Breast epithelium (tissue), 4 donors: ENCODE data around the gene PROM2. TPM values are rescaled to one million over a fixed set of nuclear protein-coding genes. Genes with fewer than 3 reads are reported as not detected.

Experiments used
- DNase-seq, 2 donors: peaks; one replicate each; pipeline ENCODE4 v3.0.0-alpha.2; 2019; ENCODE audit warnings: low spot score in 2 of 2
- H3K27ac ChIP-seq, 2 donors: fragments of 200-600 bp; sonication (generic) in 1 of 2; one replicate each; pipeline ENCODE4 v1.5.1; 2016 to 2019; ENCODE audit warnings: mild to moderate bottlenecking in 1 of 2
- H3K27me3 ChIP-seq, 2 donors: fragments of 200-600 bp; sonication (generic) in 1 of 2; one replicate each; pipeline versions ENCODE4 v1.5.1 to v1.6.0; 2017 to 2019; ENCODE audit warnings: control low read depth in 1 of 2, mild to moderate bottlenecking in 1 of 2
- H3K36me3 ChIP-seq: fragments of 200-600 bp; one replicate; pipeline ENCODE4 v1.5.1; 2019
- H3K4me1 ChIP-seq, 2 donors: fragments of 200-600 bp; sonication (generic); one replicate each; pipeline ENCODE4 v1.5.1; 2016 to 2019; ENCODE audit warnings: control low read depth in 1 of 2
- H3K4me3 ChIP-seq, 3 donors: fragments of 200-600 bp; sonication (generic); 1 replicate in 2 of 3; 2 replicates in 1 of 3; pipeline ENCODE4 v1.5.1; 2016 to 2019; ENCODE audit warnings: mild to moderate bottlenecking in 3 of 3, moderate library complexity in 2 of 3
- H3K9me3 ChIP-seq, 2 donors: fragments of 200-600 bp; sonication (generic) in 1 of 2; one replicate each; pipeline ENCODE4 v1.5.1; 2016 to 2019; ENCODE audit warnings: control low read depth in 1 of 2
- POLR2A ChIP-seq: fragments of 450-650 bp; IDR thresholded peaks from one replicate; pipeline ENCODE4 v1.6.1; 2016; ENCODE audit warnings: antibody characterized with exemption, mild to moderate bottlenecking, moderate library complexity
- POLR2AphosphoS5 ChIP-seq, 3 donors: sonication (generic); formaldehyde crosslinking; IDR thresholded peaks; one replicate each; pipeline ENCODE4 v1.6.1; 2017; ENCODE audit warnings: antibody characterized with exemption in 3 of 3
- intact Hi-C: fragments of 100-400 bp; cut with DNase I; formaldehyde crosslinking; loops from one replicate; pipeline ENCODE4 v1.15.1; 2023; ENCODE audit warnings: low total_unique reads
- total RNA-seq, 3 donors: library from RNA; depleted of rRNA; stranded (reverse); fragments of >200 nt; gene quantifications; one replicate each; pipeline ENCODE4 v1.1.0, GENCODE V29; 2016
- TF ChIP-seq, protein P1 (sequence below), 3 donors: fragments of 450-650 bp; IDR thresholded peaks; one replicate each; pipeline ENCODE4 v1.5.1; 2016 to 2017; ENCODE audit warnings: antibody characterized with exemption in 3 of 3, mild to moderate bottlenecking in 3 of 3, moderate library complexity in 3 of 3

PROM2 gene
- total RNA-seq, 3 donors from 2014 or later = 1.4 to 48.8 (median 47.7) TPM

DNA sequence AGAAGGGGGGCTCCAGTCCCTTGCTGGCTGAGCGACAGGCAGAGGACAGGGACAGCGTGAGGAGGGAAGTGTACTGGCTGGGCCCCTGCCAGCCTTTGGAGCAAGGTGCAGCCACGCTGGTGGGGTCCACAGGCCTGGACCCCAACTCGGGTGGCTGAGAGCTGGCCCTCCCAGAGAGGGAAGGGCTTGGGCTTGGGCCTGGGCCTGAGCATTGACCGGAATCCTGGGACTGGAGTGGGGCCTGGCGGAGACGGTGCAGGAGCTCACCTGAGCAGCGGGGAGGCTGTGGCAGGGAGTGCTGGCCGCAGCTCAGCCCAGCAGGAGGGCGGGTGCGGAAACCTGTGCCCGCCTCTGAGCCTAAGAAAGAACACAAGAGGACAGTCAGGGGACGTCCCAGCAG is 50.8 kb downstream of the PROM2 start:
- DNase-seq = no peak
- Histone ChIP-seq H3K4me3 (no peak overlapping the region), H3K4me1 (no peaks in the 10 kb centered on the region), H3K27ac (no peak overlapping the region), H3K9me3 (no peaks in the 10 kb centered on the region), H3K36me3 (no peaks in the 10 kb centered on the region), H3K27me3 (no peaks in the 10 kb centered on the region)
- intact Hi-C loops = no loop called here
- TF ChIP-seq POLR2A (no peak), POLR2AphosphoS5 (IDR thresholded peaks at IDR 0.05) (no peak)
- TF ChIP-seq, protein P1, sequence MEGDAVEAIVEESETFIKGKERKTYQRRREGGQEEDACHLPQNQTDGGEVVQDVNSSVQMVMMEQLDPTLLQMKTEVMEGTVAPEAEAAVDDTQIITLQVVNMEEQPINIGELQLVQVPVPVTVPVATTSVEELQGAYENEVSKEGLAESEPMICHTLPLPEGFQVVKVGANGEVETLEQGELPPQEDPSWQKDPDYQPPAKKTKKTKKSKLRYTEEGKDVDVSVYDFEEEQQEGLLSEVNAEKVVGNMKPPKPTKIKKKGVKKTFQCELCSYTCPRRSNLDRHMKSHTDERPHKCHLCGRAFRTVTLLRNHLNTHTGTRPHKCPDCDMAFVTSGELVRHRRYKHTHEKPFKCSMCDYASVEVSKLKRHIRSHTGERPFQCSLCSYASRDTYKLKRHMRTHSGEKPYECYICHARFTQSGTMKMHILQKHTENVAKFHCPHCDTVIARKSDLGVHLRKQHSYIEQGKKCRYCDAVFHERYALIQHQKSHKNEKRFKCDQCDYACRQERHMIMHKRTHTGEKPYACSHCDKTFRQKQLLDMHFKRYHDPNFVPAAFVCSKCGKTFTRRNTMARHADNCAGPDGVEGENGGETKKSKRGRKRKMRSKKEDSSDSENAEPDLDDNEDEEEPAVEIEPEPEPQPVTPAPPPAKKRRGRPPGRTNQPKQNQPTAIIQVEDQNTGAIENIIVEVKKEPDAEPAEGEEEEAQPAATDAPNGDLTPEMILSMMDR (IDR thresholded peaks at IDR 0.05) = no peak

DNA sequence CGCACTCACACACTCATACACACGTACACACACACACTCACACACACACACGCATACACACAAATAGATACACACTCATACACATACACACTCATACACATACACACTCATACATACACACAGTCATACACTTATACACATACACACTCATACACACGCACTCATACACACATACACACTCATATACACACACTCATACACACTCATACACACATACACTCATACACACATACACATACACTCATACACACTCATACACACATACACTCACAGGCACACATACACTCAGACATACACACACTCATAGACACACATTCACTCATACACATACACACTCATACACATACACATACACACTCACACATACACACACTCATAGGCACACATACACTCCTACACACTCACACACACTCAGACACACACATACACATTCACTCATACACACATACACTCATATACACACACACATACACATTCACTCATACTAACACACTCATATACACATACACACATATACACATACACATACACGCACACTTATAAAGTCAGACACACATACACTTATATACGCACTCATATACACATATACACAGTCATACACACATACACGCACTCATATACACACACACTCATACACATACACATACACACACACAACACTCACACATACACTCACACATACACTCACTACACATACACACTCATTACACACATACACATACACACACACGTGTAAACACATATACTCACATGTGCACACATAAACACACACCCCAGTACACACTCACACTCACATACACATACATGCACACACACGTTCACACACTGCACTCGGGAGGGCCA is 51.6 kb downstream of the PROM2 start:
- DNase-seq = no peak
- H3K36me3 ChIP-seq = no peaks in the 10 kb centered on the region
- no peaks in the 10 kb centered on the region for H3K4me1 ChIP-seq
- no peak overlapping the region for H3K4me3 ChIP-seq
- H3K27me3 ChIP-seq = no peaks in the 10 kb centered on the region
- intact Hi-C loops = no loop called here
- TF ChIP-seq POLR2AphosphoS5 (IDR thresholded peaks at IDR 0.05) (no peak), POLR2A (no peak)
- TF ChIP-seq, protein P1 (IDR thresholded peaks at IDR 0.05) = no peak
- H3K27ac ChIP-seq = no peak overlapping the region
- no peaks in the 10 kb centered on the region for H3K9me3 ChIP-seq

DNA sequence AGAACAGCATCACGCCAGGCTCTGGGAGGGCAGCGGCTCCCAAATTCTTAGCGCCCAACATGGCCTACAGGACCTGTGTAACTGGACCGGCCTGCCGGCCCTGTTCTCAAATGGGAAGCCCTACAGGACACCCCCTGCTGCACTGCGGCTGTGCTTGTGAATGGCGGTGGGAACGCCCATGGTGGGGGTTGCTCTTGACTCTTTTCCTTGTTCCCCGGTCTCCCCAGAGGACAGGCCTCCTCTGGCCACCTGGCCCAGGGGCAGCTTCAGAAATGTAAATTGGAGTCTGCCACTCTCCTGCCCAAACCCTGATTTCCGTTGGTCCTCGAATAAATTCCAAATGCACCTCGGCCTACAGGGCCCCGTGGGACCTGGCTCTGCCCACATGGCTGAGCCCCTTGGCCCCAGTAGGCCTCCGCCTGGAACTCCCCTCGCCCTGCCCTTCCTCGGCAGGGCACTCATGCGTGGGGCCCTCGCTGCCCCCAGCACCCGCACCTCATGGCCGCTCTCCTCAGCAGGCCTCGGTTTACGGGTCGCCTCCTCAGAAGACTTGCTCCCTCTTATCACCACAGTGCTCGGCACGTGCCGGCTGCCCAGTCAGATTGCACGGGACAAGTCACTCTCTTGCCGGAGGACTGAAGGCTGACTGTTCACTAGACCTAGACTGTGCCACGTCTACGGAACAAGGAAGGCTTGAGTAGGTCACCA is 52.3 kb downstream of the PROM2 start:
- intact Hi-C loops = no loop called here
- H3K27me3 ChIP-seq = no peaks in the 10 kb centered on the region
- H3K27ac ChIP-seq = no peak overlapping the region
- TF ChIP-seq, protein P1 (IDR thresholded peaks at IDR 0.05) = no peak
- TF ChIP-seq POLR2A (no peak), POLR2AphosphoS5 (IDR thresholded peaks at IDR 0.05) (no peak)
- no peaks in the 10 kb centered on the region for H3K9me3 ChIP-seq
- DNase-seq = no peak
- no peaks in the 10 kb centered on the region for H3K36me3 ChIP-seq
- no peak overlapping the region for H3K4me3 ChIP-seq
- no peaks in the 10 kb centered on the region for H3K4me1 ChIP-seq

DNA sequence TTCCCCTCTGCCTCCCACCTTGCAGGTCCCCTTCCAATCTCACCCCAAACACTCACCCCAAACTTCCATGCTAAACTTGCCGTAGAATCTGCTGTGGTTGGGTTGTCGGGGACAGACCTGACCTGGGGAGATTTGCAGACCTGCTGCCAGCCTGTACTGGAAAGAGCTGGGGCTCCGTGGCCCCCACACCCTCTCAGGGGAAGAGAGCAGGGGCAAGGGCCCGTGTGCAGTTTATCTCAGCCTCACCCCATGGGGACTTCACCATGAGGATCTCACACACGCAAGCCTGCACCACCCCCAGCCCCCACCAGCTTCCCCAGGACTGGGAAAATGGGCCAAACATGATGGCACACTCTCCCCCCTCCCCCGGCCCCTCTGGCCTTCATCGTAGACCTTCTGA is 53.6 kb downstream of the PROM2 start:
- no peaks in the 10 kb centered on the region for H3K36me3 ChIP-seq
- no peaks in the 10 kb centered on the region for H3K4me1 ChIP-seq
- TF ChIP-seq POLR2AphosphoS5 (IDR thresholded peaks at IDR 0.05) (no peak), POLR2A (no peak)
- TF ChIP-seq, protein P1 (IDR thresholded peaks at IDR 0.05) = no peak
- no peak overlapping the region for H3K27ac ChIP-seq
- no peaks in the 10 kb centered on the region for H3K27me3 ChIP-seq
- H3K9me3 ChIP-seq = no peaks in the 10 kb centered on the region
- no peak overlapping the region for H3K4me3 ChIP-seq
- intact Hi-C loops = no loop called here
- DNase-seq = no peak
